Posterior vena cava (tissue), 2 donors: ENCODE measurements around the gene H2BW2. TPM values are rescaled to one million over a fixed set of nuclear protein-coding genes. Genes with fewer than 3 reads are reported as not detected.
"Not testable (repeated sequence)": the region's sequence is repeated elsewhere in the genome, so short reads cannot be mapped to it uniquely, and the experiment has no call there.

Experiments used
- DNase-seq: peaks from one replicate; pipeline ENCODE4 v3.0.0-alpha.2; 2020; ENCODE audit warnings: low spot score
- intact Hi-C, 2 donors: fragments of 100-400 bp; cut with DNase I; formaldehyde crosslinking; loops; one replicate each; pipeline versions ENCODE4 v1.14.1 to v1.14.2; 2022 to 2023
- long read RNA-seq, 2 donors: library from polyadenylated mRNA; unstranded; transcript quantifications; one replicate each; pipeline ENCODE4 v2.0.0, GENCODE V29; 2020 to 2021
- total RNA-seq, 2 donors: library from RNA; stranded (reverse); fragmentation: NEBNext Ultra II Directional; extraction: Animal tissue kit (Norgen Biotek cat#: 25700); gene quantifications; one replicate each; pipeline ENCODE4 v1.2.1, GENCODE V29; 2021
- donor health status: DM: yes; HTN: yes; CAD: no.
- donor health status: DM: yes; HTN: yes; CAD: no.

H2BW2 gene
- not detected for total RNA-seq
- long read RNA-seq, donor 1: 0 reads
- long read RNA-seq, donor 2: 0 reads

DNA sequence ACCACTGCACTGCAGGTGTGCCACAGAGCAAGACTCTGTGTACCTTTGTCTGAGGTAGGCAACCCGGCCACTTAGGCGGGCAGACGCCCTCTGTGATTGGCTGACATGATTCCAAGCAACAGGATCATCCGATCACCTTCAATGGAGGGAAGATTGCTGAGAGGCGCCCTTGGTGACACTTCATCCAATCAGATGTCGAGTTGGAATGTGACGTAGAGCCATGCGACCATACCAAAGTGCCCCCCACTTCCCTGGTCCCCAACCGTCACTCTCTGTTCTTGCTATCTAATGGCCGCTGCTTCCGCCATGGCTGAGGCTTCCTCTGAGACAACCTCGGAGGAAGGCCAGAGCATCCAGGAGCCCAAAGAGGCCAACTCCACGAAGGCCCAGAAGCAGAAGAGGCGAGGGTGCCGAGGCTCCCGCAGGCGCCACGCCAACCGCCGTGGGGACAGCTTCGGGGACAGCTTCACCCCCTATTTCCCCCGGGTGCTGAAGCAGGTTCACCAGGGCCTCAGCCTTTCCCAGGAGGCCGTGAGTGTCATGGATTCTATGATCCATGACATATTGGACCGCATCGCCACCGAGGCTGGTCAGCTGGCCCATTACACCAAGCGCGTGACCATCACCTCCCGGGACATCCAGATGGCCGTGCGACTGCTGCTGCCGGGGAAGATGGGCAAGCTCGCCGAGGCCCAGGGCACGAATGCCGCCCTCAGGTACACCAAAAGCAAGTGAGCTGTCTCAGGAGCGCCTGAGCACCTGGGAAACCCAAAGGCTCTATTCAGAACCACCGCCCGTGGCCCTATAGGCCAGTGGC is at the start of gene H2BW2:
Gene H2BW2 (plus strand): TSS at position 268 of the 817 bp plus-strand sequence. CDS start 39 bp downstream, at position 307.
- intact Hi-C loops: no loop called here
- DNase-seq: no peak

DNA sequence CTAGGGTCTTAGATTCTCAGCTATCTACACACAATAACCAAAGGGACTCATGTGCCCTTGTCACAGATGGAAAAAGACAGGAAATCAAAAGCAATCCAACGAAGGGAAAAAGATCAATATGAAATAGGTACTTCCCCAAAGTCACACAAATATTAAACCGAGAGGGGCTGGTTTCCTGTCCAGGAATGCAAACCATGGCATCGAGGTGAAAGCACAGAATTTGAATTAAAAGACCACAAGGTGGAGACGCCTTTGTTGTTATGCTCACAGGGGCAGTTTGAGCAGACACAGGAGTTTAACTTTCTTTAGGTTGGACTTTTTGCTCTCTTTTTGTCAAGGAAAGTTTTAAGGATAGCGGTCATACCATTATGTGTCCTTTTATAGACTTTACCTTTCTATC is 40.5 kb upstream of the H2BW2 start:
- no peak for DNase-seq
- intact Hi-C loops: no loop called here

DNA sequence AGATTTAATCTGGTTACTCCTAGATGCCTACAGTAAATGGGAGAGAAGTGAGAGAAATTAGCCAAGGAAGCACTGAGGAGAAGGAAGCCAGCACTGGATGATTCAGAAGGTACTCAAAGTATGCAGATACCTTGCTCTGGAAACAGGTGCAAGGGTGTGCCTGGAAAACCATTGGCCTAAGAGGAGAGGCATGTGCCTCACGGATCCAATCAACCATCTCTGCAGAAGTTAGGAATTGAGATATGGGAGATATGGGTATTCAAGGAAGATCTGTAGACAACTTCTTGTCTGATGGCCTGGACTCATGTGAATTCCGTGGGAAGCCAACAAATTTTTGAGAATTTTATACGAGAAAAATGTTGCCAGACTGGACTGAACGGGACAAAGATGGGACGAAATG is 30.9 kb upstream of the H2BW2 start:
- intact Hi-C loops: no loop called here
- DNase-seq: no peak

DNA sequence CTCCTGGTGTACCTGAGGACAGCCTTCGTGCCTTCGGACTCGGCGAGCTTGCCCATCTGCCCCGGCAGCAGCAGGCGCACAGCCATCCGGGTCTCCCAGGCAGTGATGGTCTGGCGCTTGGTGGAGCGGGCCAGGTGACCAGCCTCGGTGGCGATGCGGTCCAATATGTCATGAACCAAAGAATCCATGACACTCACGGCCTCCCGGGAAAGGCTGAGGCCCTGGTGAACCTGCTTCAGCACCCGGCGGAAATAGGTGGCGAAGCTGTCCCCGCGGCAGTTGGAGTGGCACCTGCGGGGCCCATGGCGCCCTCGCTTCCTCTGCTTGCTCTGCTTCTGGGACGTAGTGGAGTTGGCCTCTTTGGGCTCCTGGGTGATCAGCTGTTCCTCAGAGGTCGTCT is 26.6 kb upstream of the H2BW2 start:
- intact Hi-C loops: no loop called here
- DNase-seq: no peak

DNA sequence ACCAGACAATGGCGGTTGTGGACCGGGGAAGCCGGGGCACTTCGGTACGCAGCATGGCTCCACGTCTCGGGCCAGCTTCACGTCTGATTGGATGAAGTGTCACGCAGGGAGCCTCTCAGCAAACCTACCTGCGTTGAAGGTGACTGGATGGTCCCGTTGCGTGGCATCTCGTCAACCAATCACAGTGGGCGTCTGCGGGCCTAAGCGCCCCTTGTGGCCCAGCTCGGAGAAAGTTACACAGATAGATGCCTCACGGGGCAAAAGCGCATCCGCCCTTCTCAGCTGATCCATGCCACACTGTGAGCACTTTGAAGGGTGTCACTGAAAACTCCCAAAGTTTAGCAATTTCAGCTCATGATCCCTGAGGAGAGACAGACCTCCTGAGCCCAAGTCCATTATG is 26.1 kb upstream of the H2BW2 start, which contains the start of gene H2BW1:
Gene H2BW1 (minus strand): TSS at position 103 of the 400 bp plus-strand sequence. CDS start 132 bp downstream, outside the sequence.
- no peak for DNase-seq
- intact Hi-C loops: no loop called here

DNA sequence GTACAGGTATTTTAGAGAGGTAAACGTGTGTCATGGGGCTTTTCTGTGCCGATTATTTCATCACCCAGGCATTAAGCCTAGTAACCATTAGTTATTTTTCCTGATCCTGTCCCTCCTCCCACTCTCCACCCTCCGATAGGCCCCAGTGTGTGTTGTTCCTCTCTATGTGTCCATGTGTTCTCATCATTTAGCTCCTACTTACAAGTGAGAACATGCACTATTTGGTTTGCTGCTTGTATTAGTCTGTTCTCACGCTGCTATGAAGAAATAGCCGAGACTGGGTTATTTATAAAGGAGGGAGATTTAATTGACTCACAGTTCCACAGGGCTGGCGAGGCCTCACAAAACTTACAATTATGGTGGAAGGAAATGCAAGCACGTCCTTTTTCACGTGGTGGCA is 24.2 kb upstream of the H2BW2 start:
- DNase-seq, intact Hi-C loops: not testable (repeated sequence)

DNA sequence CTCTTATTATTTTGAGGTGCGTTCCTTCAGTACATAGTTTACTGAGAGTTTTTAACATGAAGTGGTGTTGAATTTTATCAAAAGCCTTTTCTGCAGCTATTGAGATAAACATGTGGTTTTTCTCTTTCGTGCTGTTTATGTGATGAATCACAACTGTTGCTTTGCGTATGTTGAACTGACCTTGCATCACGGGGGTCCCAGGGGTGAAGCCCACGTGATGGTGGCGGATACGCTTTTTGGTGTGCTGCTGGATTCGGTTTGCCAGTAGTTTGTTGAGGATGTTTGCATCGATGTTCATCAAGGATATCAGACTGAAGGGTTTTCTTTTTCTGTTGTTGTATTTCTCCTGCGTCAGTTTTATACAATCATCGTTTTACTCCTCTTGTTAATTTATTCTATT is 21.6 kb upstream of the H2BW2 start:
- intact Hi-C loops: no loop called here
- DNase-seq: no peak

DNA sequence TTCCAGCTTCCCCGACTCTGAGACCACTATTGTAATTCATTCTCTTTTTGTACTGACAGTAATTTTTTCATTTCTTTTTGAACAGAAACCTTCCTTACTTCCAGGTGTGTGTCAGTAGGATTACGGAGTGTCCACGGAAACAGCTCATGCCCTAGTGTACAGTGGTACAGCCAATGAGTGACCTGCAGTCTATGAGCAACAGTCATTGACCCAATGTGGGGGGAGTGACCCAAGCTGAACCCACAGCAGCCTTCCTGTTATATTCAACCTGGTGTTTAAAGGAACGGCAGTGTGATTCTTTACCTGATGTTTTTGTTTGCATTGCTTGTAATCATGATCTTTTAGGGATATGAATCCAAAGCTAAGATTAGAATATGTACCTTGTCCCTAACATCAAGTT is 1.2 kb downstream of the H2BW2 start:
- intact Hi-C loops: no loop called here
- no peak for DNase-seq

DNA sequence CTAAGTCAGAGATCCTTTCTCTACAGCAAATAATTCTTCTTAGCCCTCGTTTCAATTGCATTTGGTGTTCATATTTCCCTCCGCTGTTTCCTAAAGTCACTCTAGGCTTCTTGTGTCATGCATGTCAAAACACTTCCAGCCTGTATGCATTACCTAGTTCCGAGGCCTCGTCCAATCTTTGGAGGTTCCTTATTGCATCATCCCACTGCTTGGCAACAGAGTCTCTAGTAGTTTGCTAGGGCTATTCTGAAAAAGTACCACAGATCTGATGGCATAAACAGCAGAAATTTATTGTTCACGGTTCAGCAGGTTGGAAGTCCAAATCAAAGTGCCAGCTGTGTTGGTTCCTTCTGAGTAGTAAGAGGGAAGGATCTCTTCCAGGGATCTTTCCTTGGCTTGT is 5.9 kb downstream of the H2BW2 start:
- intact Hi-C loops: no loop called here
- no peak for DNase-seq

DNA sequence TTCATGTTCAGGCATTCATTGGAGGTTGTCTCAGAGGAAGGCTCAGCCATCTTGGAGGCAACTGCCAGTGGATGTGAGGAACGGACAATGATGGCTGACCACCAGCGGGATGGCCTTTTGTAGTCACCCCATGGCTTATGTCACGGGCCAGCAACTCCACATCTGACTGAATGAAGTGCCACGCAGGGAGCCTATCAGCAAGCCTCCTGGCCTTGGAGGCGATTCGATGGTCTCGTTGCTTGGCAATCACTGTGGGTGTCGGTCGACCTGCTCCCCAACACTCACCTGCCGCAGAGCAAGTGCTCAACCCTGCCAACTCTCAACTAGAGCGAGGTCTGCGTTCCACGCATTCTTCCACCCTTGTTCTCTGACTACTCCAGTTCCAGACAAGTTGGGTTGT is 7.4 kb downstream of the H2BW2 start:
- intact Hi-C loops: no loop called here
- no peak for DNase-seq

DNA sequence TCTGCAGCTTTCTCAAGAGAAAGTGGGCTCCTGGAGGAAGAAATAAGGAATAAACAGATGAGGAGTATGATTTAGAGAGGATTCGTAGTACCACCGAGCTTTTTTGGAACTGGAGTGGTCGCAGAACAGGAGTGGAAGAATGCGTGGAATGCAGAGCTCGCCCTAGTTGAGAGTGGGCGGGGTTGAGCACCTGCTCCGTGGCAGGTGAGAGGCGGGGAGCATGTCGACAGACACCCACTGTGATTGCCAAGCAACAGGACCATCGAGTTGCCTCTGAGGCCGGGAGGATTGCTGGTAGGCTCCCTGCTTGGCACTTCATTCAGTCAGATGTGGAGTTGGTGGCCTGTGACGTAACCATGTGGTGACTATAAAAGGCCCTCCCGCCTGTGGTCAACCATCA is 15.2 kb downstream of the H2BW2 start:
- DNase-seq, intact Hi-C loops: not testable (repeated sequence)

DNA sequence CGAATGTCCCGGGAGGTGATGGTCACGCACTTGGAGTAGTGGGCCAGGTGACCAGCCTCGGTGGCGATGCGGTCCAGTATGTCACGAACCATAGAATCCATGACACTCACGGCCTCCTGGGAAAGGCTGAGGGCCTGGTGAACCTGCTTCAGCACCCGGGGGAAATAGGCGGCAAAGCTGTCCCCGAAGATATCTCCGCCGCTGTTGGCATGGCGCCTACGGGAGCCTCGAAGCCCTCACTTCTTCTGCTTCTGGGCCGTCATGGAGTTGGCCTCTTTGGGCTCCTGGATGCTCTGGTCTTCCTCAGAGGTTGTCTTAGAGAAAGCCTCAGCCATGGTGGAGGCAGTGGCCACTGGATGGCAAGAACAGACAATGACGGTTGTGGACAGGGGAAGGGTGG is 22.9 kb downstream of the H2BW2 start:
- intact Hi-C loops: not testable (repeated sequence)
- DNase-seq: peak; percentile 64

DNA sequence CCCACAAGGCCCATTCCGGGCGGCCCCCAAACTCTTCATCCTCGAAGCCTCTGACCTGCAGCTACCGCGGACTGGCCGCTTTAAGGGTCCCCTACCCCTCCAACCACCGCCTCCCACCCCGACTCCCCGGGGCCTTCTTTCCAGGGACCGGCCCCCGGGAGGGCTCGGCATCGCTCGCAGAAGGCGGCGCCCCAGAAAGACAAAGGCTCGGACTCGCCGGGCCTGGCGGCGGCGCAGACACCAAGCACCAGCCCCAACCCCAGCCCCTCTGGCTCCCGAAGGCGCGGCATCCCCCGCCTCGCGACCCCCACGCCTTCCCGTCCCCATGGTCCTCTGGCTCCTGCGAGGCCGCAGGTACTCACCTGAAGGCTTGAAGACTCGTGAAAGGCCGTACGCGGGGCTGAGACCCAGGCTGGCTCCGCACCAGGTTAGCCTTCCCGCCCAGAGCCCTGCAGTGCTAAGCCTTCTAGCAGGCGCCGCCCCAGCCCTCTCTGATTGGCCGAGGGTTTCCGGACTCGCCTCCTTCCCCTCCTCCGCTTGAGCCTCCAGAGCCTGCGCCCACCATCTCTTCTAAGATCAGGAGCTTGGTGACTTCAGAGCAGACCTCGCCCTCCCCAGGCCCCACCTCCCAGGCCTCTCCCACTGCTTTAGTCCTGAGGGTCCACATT is 36.2 kb downstream of the H2BW2 start, which contains the start of gene TMSB15C:
Gene TMSB15C (minus strand): TSS at position 459 of the 668 bp plus-strand sequence.
- not testable (repeated sequence) for DNase-seq

DNA sequence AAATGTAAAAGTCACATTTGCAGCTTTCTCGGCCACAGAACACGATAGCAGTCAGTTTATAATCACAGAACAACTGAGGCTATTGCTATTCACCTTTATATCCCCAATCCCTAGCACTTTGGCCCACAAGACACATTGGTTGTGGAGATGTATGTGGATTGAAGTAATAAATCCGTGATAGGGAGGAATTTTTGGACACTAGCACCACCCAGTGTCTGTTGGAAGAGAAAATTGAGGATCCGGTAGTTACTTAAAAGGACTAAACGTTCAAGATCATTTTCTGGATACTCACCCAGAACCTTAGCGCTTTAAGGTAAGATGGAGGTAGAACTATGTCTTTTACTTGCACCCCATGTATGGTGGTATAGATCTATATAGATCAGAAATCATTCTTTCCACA is 38.1 kb downstream of the H2BW2 start:
- intact Hi-C loops: not testable (repeated sequence)

More for the DNA sequence above, 36.2 kb downstream of the H2BW2 start, which contains the start of gene TMSB15C:
- intact Hi-C loops: not testable (repeated sequence)

DNA sequence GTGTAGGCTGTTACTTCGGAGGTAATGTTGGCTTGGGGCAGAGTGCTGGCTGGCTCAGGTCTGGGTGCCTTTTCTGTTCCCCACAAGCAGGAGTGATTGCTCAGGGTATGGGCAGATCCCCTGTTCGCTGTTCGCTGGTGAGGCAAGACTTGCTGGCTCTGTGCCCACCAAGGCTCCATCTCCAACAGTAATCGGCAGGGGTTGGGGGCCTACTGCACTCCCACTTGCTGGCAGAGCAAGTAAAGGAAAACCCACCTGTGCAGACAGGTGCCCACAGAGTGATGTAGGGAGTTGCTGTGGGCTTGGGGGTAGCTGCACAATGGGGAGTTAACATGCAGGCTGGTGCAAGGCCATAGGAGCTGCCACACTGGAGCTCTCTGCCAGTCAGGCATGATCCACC is 44.3 kb downstream of the H2BW2 start:
- intact Hi-C loops: no loop called here
- DNase-seq: no peak

More for the DNA sequence above, 38.1 kb downstream of the H2BW2 start:
- DNase-seq: not testable (repeated sequence)

DNA sequence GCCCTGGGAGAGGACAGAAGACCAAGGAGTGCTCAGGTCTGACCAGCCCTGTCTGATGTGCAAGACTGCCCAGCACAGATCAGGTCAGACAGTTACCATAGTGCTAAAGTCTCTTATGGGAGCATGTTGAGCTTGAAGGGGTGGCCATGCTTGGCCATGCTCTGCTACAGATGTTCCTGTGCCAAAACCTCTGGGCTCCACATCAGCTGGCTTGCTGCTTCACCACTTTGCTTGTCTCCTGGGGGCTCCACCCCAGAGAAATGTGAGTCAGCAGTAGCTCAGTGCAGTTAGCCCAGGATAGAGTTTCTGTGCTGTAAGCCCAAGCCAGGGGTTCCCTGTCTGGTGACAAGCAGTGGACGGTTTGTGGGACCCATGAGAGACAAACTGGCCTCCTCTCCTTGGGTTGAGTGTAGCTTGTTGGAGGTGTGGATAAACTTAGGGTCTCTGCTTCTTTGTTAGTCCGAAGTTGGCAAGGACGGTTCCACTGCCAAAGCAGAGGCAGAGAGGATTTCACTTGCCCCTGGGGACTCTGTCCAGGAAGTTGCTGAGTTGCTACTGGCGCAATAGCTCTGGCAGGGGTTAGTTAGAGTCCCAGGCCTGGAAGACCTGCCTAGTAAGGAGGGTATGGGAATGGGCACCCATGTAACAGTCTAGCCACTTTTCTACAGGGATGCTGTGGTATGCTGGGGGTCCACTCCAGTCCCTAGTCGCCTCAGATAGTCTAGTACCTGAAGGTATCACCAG is 45.0 kb downstream of the H2BW2 start:
- intact Hi-C loops: no loop called here

DNA sequence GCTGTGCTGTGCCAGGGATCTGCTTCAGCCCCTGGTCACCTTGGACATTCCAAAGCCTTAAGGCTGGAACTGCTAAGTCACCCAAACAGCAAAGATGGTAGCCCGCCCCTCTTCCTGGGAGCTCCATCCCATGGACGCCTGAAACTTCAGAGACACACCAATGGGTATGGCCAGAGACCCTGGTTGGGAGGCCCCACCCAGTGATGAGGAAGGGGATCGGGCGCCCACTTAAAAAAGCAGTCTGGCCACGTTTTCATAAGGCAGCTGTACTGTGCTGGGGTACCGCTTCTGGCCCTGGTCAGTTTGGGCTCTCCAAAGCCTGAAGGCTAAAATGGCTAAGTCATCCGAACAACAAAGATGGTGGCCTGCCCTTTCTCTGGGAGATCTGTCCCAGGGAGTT is 45.7 kb downstream of the H2BW2 start:
- DNase-seq: no peak
- intact Hi-C loops: no loop called here

More for the DNA sequence above, 45.0 kb downstream of the H2BW2 start:
- DNase-seq: peak; percentile 64

DNA sequence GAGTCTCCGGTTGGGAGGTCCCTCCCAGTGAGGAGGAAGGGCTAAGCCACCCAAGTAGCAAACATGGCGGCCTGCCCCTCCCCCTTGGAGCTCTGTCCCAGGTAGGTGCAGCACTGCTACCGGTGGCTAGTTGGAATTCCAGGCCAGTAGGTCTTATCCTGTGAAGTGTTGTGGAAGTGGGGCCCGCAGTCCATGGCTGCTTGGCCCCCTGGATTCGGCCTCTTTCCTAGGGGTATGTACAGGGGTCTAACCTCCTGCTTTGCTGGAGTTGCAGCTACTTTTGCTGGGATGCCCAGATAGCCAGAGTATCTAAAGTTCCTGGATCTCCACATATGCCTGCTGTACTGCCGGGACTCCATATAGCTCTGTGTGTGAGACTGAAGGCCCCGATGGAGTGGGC is 46.2 kb downstream of the H2BW2 start:
- intact Hi-C loops: no loop called here
- DNase-seq: peak; percentile 64
